Measurements from ENCODE around the gene TFF2.

DNA sequence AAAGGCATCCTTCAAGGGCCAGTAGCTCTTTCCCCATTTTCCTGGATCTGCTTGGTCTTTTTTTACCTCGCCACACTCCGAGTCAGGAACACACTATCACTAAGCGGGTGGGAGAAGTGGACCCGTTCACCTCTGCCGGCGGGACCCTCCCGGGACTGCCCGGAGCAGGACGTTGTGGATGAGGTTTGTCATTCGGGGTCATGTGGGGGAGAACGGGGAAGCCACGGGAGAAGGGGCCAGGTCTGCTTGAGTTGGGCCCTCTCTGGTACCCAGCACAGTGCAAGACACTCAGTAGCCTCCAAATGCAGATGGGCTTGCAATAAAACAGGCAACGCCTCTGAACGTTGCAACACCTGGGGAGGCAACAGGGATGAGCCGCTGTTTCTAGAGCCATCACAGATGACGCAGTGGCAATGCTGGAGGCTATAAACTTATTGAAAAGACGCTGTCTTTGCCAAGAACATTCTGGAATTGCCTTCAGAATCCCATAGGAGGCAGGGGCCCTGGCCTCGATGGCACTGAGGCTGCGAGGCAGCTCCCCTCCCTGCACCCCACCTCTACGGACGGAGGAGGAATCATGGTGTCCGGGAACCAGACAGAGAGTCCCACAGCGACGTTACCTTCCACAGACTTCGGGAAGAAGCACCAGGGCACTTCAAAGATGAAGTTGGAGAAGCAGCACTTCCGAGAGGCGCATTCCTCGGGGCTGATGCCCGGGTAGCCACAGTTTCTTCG lies 3.8 kb downstream of the TFF2 start:
- TF ChIP-seq POLR2AphosphoS5 (IDR thresholded peaks at IDR 0.05) = no peak
- TF ChIP-seq, protein P1, sequence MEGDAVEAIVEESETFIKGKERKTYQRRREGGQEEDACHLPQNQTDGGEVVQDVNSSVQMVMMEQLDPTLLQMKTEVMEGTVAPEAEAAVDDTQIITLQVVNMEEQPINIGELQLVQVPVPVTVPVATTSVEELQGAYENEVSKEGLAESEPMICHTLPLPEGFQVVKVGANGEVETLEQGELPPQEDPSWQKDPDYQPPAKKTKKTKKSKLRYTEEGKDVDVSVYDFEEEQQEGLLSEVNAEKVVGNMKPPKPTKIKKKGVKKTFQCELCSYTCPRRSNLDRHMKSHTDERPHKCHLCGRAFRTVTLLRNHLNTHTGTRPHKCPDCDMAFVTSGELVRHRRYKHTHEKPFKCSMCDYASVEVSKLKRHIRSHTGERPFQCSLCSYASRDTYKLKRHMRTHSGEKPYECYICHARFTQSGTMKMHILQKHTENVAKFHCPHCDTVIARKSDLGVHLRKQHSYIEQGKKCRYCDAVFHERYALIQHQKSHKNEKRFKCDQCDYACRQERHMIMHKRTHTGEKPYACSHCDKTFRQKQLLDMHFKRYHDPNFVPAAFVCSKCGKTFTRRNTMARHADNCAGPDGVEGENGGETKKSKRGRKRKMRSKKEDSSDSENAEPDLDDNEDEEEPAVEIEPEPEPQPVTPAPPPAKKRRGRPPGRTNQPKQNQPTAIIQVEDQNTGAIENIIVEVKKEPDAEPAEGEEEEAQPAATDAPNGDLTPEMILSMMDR (IDR thresholded peaks at IDR 0.05 in 8 of 11, conservative IDR thresholded peaks at IDR 0.05 in 3 of 11) = no peak
- no peak for TF ChIP-seq POLR2A (IDR thresholded peaks at IDR 0.05)

All from spleen (tissue), 7 donors.